ENCODE results near the gene JADE2.

- no peak for TF ChIP-seq POLR2A (IDR thresholded peaks at IDR 0.05)
- TF ChIP-seq CTCF (IDR thresholded peaks at IDR 0.05): no peak
Observed at GRCh38 chr5:134582281-134582680, 56.8 kb downstream of the JADE2 start.

Data from heart left ventricle (tissue), 13 donors.